ENCODE measurements around the gene ISOC1.

The ISOC1 gene

GRCh38 chr5:129094924-129095899 is 663 bp downstream of the ISOC1 start:
- peak; percentile 33 to 37 for DNase-seq (ENCODE audit: low read depth in 2 of 2)

- no peak for DNase-seq (ENCODE audit: low read depth in 2 of 2)
These were observed 1.9 kb downstream of the ISOC1 start for GRCh38 chr5:129096382-129096991.

- DNase-seq (ENCODE audit: low read depth in 2 of 2): no peak
These were observed 3.1 kb downstream of the ISOC1 start for GRCh38 chr5:129097498-129098296.

GRCh38 chr5:129098488-129099183 is 4.1 kb downstream of the ISOC1 start:
- no peak for DNase-seq (ENCODE audit: low read depth in 2 of 2)

GRCh38 chr5:129099184-129099569 is 4.6 kb downstream of the ISOC1 start:
- DNase-seq (ENCODE audit: low read depth in 2 of 2): no peak

GRCh38 chr5:129101794-129102193 is 7.2 kb downstream of the ISOC1 start:
- DNase-seq (ENCODE audit: low read depth in 2 of 2): no peak

GRCh38 chr5:129103397-129103796 is 8.8 kb downstream of the ISOC1 start:
- DNase-seq (ENCODE audit: low read depth in 2 of 2): no peak

- DNase-seq (ENCODE audit: low read depth in 2 of 2): no peak
These were observed 10.4 kb downstream of the ISOC1 start for GRCh38 chr5:129104915-129105455.

- DNase-seq (ENCODE audit: low read depth in 2 of 2): no peak
These were observed 13.1 kb downstream of the ISOC1 start for GRCh38 chr5:129107637-129108036.

GRCh38 chr5:129110742-129111141 is 16.2 kb downstream of the ISOC1 start:
- no peak for DNase-seq (ENCODE audit: low read depth in 2 of 2)

GRCh38 chr5:129111351-129111750 is 16.8 kb downstream of the ISOC1 start:
- DNase-seq (ENCODE audit: low read depth in 2 of 2): no peak

- DNase-seq (ENCODE audit: low read depth in 2 of 2): no peak
These were observed 17.7 kb downstream of the ISOC1 start for GRCh38 chr5:129112295-129112694.

GRCh38 chr5:129113867-129114266 is 19.3 kb downstream of the ISOC1 start:
- no peak for DNase-seq (ENCODE audit: low read depth in 2 of 2)

GRCh38 chr5:129114539-129115193 is 20.1 kb downstream of the ISOC1 start:
- DNase-seq (ENCODE audit: low read depth in 2 of 2): no peak

GRCh38 chr5:129115680-129116079 is 21.1 kb downstream of the ISOC1 start:
- no peak for DNase-seq (ENCODE audit: low read depth in 2 of 2)

- no peak for DNase-seq (ENCODE audit: low read depth in 2 of 2)
These were observed 22.2 kb downstream of the ISOC1 start for GRCh38 chr5:129116797-129117196.

- DNase-seq (ENCODE audit: low read depth in 2 of 2): no peak
These were observed 23.9 kb downstream of the ISOC1 start for GRCh38 chr5:129118405-129118804.

- DNase-seq (ENCODE audit: low read depth in 2 of 2): no peak
These were observed 24.3 kb downstream of the ISOC1 start for GRCh38 chr5:129118826-129119225.

- no peak for DNase-seq (ENCODE audit: low read depth in 2 of 2)
These were observed 25.6 kb downstream of the ISOC1 start for GRCh38 chr5:129120158-129120581.

GRCh38 chr5:129122560-129122959 is 28.0 kb downstream of the ISOC1 start:
- DNase-seq (ENCODE audit: low read depth in 2 of 2): no peak

GRCh38 chr5:129124608-129125007 is 30.1 kb downstream of the ISOC1 start:
- no peak for DNase-seq (ENCODE audit: low read depth in 2 of 2)
